Measurements from ENCODE around the gene RAB34.

The RAB34 gene

GRCh38 chr17:28740406-28741357, 23.0 kb upstream of the RAB34 start:
- H4K20me1 ChIP-seq (ENCODE audit: low read depth, low read length): no peaks in the 10 kb centered on the region; the same call in 1 of the 2 replicates
- H3K36me3 ChIP-seq (ENCODE audit: low read length): peaks cover 10% of the 10 kb centered on the region
- H3K79me2 ChIP-seq (ENCODE audit: insufficient read depth, low read length): peaks cover 18% of the 10 kb centered on the region
- H3K9me2 ChIP-seq (replicated peaks; ENCODE audit: insufficient read depth, low read length): no peaks in the 10 kb centered on the region
- H3K9me3 ChIP-seq (ENCODE audit: insufficient read depth, low read length): peaks cover 6% of the 10 kb centered on the region; the same call in 1 of the 2 replicates
- H3K4me3 ChIP-seq (ENCODE audit: insufficient read depth, low read length, poor library complexity, severe bottlenecking): no peak overlapping the region
- H2AFZ ChIP-seq (ENCODE audit: low read depth, low read length, severe bottlenecking): no peak overlapping the region
- H3K9ac ChIP-seq (ENCODE audit: low read length): peak overlapping the region; percentile 99
- H3K27ac ChIP-seq (ENCODE audit: low read depth, low read length): peak overlapping the region; percentile 99
- TF ChIP-seq EZH2phosphoT487 (conservative IDR thresholded peaks at IDR 0.05; ENCODE audit: low read length) (no peak), CTCF (IDR thresholded peaks at IDR 0.05; ENCODE audit: insufficient read depth, low read length, poor library complexity, severe bottlenecking) (no peak)
- peaks cover 69% of the 10 kb centered on the region for H3F3A ChIP-seq (ENCODE audit: insufficient read depth)
- H3K4me2 ChIP-seq (ENCODE audit: low read depth, low read length, poor library complexity, severe bottlenecking): peak overlapping the region; percentile 94
- H3K27me3 ChIP-seq (ENCODE audit: low read length): no peaks in the 10 kb centered on the region

- peak overlapping the region; percentile 69 for H3K9ac ChIP-seq (ENCODE audit: low read length)
- H3K4me3 ChIP-seq (ENCODE audit: insufficient read depth, low read length, poor library complexity, severe bottlenecking): peak overlapping the region; percentile 33
- no peaks in the 10 kb centered on the region for H4K20me1 ChIP-seq (ENCODE audit: low read depth, low read length)
- no peaks in the 10 kb centered on the region for H3K27me3 ChIP-seq (ENCODE audit: low read length)
- H2AFZ ChIP-seq (ENCODE audit: low read depth, low read length, severe bottlenecking): no peak overlapping the region
- peak overlapping the region; percentile 99 for H3K27ac ChIP-seq (ENCODE audit: low read depth, low read length)
- no peak for TF ChIP-seq EZH2phosphoT487 (conservative IDR thresholded peaks at IDR 0.05; ENCODE audit: low read length)
- TF ChIP-seq CTCF (IDR thresholded peaks at IDR 0.05; ENCODE audit: insufficient read depth, low read length, poor library complexity, severe bottlenecking): no peak
- H3K9me2 ChIP-seq (replicated peaks; ENCODE audit: insufficient read depth, low read length): no peaks in the 10 kb centered on the region
- H3F3A ChIP-seq (ENCODE audit: insufficient read depth): peaks cover 59% of the 10 kb centered on the region
- peaks cover 10% of the 10 kb centered on the region; the same call in 1 of the 2 replicates for H3K36me3 ChIP-seq (ENCODE audit: low read length)
- H3K4me2 ChIP-seq (ENCODE audit: low read depth, low read length, poor library complexity, severe bottlenecking): peak overlapping the region; percentile 79
- H3K79me2 ChIP-seq (ENCODE audit: insufficient read depth, low read length): no peaks in the 10 kb centered on the region
- H3K9me3 ChIP-seq (ENCODE audit: insufficient read depth, low read length): peaks cover 6% of the 10 kb centered on the region; the same call in 1 of the 2 replicates
Observed at GRCh38 chr17:28738680-28739384, 21.2 kb upstream of the RAB34 start.

- TF ChIP-seq CTCF (IDR thresholded peaks at IDR 0.05; ENCODE audit: insufficient read depth, low read length, poor library complexity, severe bottlenecking): no peak
- TF ChIP-seq EZH2phosphoT487 (conservative IDR thresholded peaks at IDR 0.05; ENCODE audit: low read length): no peak
- Histone ChIP-seq H2AFZ (ENCODE audit: low read depth, low read length, severe bottlenecking) (no peak overlapping the region), H3K4me2 (ENCODE audit: low read depth, low read length, poor library complexity, severe bottlenecking) (peak overlapping the region; percentile 79), H3K27ac (ENCODE audit: low read depth, low read length) (peak overlapping the region; percentile 99), H3K36me3 (ENCODE audit: low read length) (peaks cover 10% of the 10 kb centered on the region; the same call in 1 of the 2 replicates), H3K9me3 (ENCODE audit: insufficient read depth, low read length) (peaks cover 6% of the 10 kb centered on the region; the same call in 1 of the 2 replicates), H3F3A (ENCODE audit: insufficient read depth) (peaks cover 61% of the 10 kb centered on the region), H3K79me2 (ENCODE audit: insufficient read depth, low read length) (no peaks in the 10 kb centered on the region), H3K4me3 (ENCODE audit: insufficient read depth, low read length, poor library complexity, severe bottlenecking) (peak overlapping the region; percentile 33), H3K9ac (ENCODE audit: low read length) (peak overlapping the region; percentile 69), H3K9me2 (replicated peaks; ENCODE audit: insufficient read depth, low read length) (no peaks in the 10 kb centered on the region), H3K27me3 (ENCODE audit: low read length) (no peaks in the 10 kb centered on the region), H4K20me1 (ENCODE audit: low read depth, low read length) (no peaks in the 10 kb centered on the region)
Observed at GRCh38 chr17:28737770-28738679, 20.4 kb upstream of the RAB34 start.

Data from SU-DHL-6 (cell line).